SK-N-SH (cell line): ENCODE measurements around the gene IGSF3. TPM values are rescaled to one million over a fixed set of nuclear protein-coding genes. Genes with fewer than 3 reads are reported as not detected.
"Not testable (repeated sequence)": the region's sequence is repeated elsewhere in the genome, so short reads cannot be mapped to it uniquely, and the experiment has no call there.

Experiments
- CTCF ChIA-PET: fragments of 300-600, 350-600 bp; formaldehyde crosslinking; extraction: SDS; loops from one replicate; lab custom pipeline; 2021; lab: Yijun Ruan, JAX
- POLR2A ChIA-PET: fragments of 350-600 bp; sonication (Branson Sonifier 250); formaldehyde crosslinking; extraction: SDS; loops from one replicate; lab custom pipeline; 2020; ENCODE audit warnings: antibody characterized with exemption, inconsistent platforms; lab: Yijun Ruan, JAX
- DNase-seq: peaks from one replicate; pipeline ENCODE4 v3.0.0; 2012
- H2AFZ ChIP-seq: fragments of 200-600 bp; sonication (generic); 2 replicates; pipeline ENCODE4 v1.8.1; 2016; ENCODE audit warnings: antibody characterized with exemption, mild to moderate bottlenecking, low read depth
- H3F3A ChIP-seq: fragments of 200-600 bp; sonication (generic); replicated peaks from 2 replicates; pipeline ENCODE3; 2016; ENCODE audit warnings: antibody characterized with exemption, mild to moderate bottlenecking; ENCODE audit not compliant: insufficient read depth
- H3K27ac ChIP-seq, 2 experiments: fragments of 200-500 bp in 1 of 2; fragments of 200-600 bp in 1 of 2; sonication (Bioruptor generic) in 1 of 2; sonication (generic), shearing (Covaris generic) in 1 of 2; 2 replicates each; pipeline versions ENCODE4 v1.5.1 to v1.6.1; 2014 to 2016; ENCODE audit warnings: low read depth in 2 of 2, inconsistent platforms in 1 of 2, low read length in 1 of 2, mild to moderate bottlenecking in 1 of 2, mixed read lengths in 1 of 2
- H3K27me3 ChIP-seq: fragments of 200-600 bp; sonication (generic), shearing (Covaris generic); 2 replicates; pipeline ENCODE4 v1.6.1; 2016; ENCODE audit warnings: mixed run types; ENCODE audit not compliant: insufficient read depth
- H3K36me3 ChIP-seq, 2 experiments: fragments of 200-500 bp in 1 of 2; fragments of 200-600 bp in 1 of 2; sonication (Bioruptor generic) in 1 of 2; sonication (generic) in 1 of 2; replicated peaks in 1 of 2; 2 replicates each; pipeline versions ENCODE3 to v1.5.1; 2014 to 2016; ENCODE audit warnings: low read length in 1 of 2, mild to moderate bottlenecking in 1 of 2; ENCODE audit not compliant: insufficient read depth in 2 of 2, control insufficient read depth in 1 of 2
- H3K4me1 ChIP-seq, 2 experiments: fragments of 200-500 bp in 1 of 2; fragments of 200-600 bp in 1 of 2; sonication (Bioruptor generic) in 1 of 2; sonication (generic), shearing (Covaris generic) in 1 of 2; 2 replicates each; pipeline versions ENCODE4 v1.5.1 to v1.6.1; 2014 to 2016; ENCODE audit warnings: low read depth in 1 of 2, low read length in 1 of 2, mixed run types in 1 of 2; ENCODE audit not compliant: insufficient read depth in 2 of 2, control insufficient read depth in 1 of 2
- H3K4me2 ChIP-seq: fragments of 200-600 bp; sonication (generic), shearing (Covaris generic); 2 replicates; pipeline ENCODE4 v1.6.1; 2017; ENCODE audit warnings: mixed run types
- H3K4me3 ChIP-seq, 2 experiments: fragments of 200-500 bp in 1 of 2; fragments of 200-600 bp in 1 of 2; sonication (Bioruptor generic) in 1 of 2; sonication (generic), shearing (Covaris generic) in 1 of 2; 2 replicates each; pipeline versions ENCODE4 v1.5.1 to v1.8.1; 2014 to 2016; ENCODE audit warnings: low read depth in 2 of 2, inconsistent platforms in 1 of 2, low read length in 1 of 2, mild to moderate bottlenecking in 1 of 2, mixed read lengths in 1 of 2, moderate library complexity in 1 of 2
- H3K79me2 ChIP-seq: fragments of 200-600 bp; sonication (generic); 2 replicates; pipeline ENCODE4 v1.8.1; 2017; ENCODE audit warnings: mild to moderate bottlenecking; ENCODE audit not compliant: insufficient read depth
- H3K9ac ChIP-seq: fragments of 200-600 bp; sonication (generic); 2 replicates; pipeline ENCODE4 v1.6.1; 2017; ENCODE audit warnings: mixed run types
- H3K9me2 ChIP-seq: fragments of 200-600 bp; sonication (generic); 2 replicates; pipeline ENCODE4 v1.6.1; 2017; ENCODE audit warnings: mixed run types
- H3K9me3 ChIP-seq: fragments of 200-600 bp; sonication (generic); 2 replicates; pipeline ENCODE4 v1.6.1; 2017; ENCODE audit warnings: mixed run types, mild to moderate bottlenecking, moderate library complexity
- H4K20me1 ChIP-seq: fragments of 200-600 bp; sonication (generic); 2 replicates; pipeline ENCODE4 v1.6.1; 2017; ENCODE audit warnings: mild to moderate bottlenecking, mixed run types; ENCODE audit not compliant: insufficient read depth
- FOSL2 ChIP-seq: IDR thresholded peaks from 2 replicates; pipeline ENCODE4 v1.4.0; 2012; ENCODE audit warnings: low read depth, mild to moderate bottlenecking, moderate library complexity, borderline replicate concordance
- FOXJ3 ChIP-seq: sonication (generic); formaldehyde crosslinking; IDR thresholded peaks from 2 replicates; pipeline ENCODE4 v1.5.1; 2020; ENCODE audit warnings: mild to moderate bottlenecking, missing genetic modification reagents
- GABPA ChIP-seq: IDR thresholded peaks from 2 replicates; pipeline ENCODE4 v1.4.0; 2012; ENCODE audit warnings: low read depth, mild to moderate bottlenecking
- MXI1 ChIP-seq: IDR thresholded peaks from 2 replicates; pipeline ENCODE4 v1.6.1; 2012; ENCODE audit warnings: mild to moderate bottlenecking, low read depth, low read length, improper control_type of control experiment
- RXRA ChIP-seq: IDR thresholded peaks from 2 replicates; pipeline ENCODE4 v1.4.0; 2012; ENCODE audit warnings: low read depth, mild to moderate bottlenecking, borderline replicate concordance
- WGBS: methylation state at CpG from one replicate; pipeline ENCODE4 v1.1.6; 2017; ENCODE audit warnings: low lambda C conversion rate; 5-methylcytosine and 5-hydroxymethylcytosine counted together
- polyA plus RNA-seq, 3 experiments: library from polyadenylated mRNA; depleted of rRNA; stranded (reverse); fragments of >200 nt; gene quantifications; 2 replicates each; pipeline ENCODE4 v1.2.3, GENCODE V29; 2012
- TF ChIP-seq, protein P1 (sequence below): fragments of 150-350 bp; IDR thresholded peaks from 2 replicates; pipeline ENCODE4 v1.6.1; 2017; ENCODE audit warnings: antibody characterized with exemption, low read length, low read depth, borderline replicate concordance

IGSF3 gene
- polyA plus RNA-seq, 1 of the 3 experiments (the other 2 are of a cell fraction) = 3.0 TPM

DNA sequence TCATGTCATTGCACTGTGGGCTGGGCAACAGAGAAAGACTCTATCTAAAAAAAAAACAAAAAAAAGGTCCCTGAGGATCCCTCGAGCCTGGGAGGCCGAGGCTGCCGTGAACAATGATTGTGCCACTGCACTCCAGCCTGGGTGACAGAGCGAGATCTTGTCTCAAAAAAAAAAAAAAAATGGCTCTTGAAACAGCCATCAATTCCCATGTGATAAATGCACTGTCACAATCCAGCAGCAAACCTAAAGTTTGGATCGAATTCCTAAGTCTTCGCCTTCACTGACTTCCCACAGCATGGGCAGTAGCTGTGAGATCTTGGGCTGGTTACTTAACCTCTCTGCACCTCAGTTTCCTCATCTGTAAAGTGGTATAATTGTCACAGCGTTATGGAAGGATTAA, 43.5 kb downstream of the IGSF3 start (continued):
- TF ChIP-seq GABPA (no peak), RXRA (no peak), FOXJ3 (CRISPR knock-in tag) (no peak), MXI1 (no peak), FOSL2 (no peak)
- TF ChIP-seq, protein P1, sequence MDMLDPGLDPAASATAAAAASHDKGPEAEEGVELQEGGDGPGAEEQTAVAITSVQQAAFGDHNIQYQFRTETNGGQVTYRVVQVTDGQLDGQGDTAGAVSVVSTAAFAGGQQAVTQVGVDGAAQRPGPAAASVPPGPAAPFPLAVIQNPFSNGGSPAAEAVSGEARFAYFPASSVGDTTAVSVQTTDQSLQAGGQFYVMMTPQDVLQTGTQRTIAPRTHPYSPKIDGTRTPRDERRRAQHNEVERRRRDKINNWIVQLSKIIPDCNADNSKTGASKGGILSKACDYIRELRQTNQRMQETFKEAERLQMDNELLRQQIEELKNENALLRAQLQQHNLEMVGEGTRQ = no peak

DNA sequence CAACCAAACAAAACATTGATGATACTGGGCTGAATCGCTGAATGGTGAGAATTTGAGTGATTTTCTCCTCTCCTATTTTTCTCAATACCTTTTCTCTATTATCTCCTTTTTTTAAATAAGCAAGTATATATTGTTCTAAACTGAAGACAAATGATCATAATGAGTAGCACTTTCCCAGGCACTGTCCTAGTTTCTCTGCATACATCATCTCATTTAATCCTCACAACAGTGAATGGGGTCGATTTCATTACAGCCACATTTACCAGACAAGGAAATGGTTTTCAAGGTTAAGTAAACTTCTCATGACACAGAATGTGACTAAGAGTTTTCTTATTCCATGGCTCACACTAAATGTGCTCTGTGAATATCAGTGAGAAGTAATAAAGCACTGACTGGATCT, 45.0 kb downstream of the IGSF3 start:
- H3K4me1 ChIP-seq = peaks cover 0 to 23% of the 10 kb centered on the region in 2 experiments; a peak in 1 of 4 replicates
- CTCF ChIA-PET, H3K27ac ChIP-seq, H2AFZ ChIP-seq, H3K4me2 ChIP-seq, H4K20me1 ChIP-seq, H3K4me3 ChIP-seq, DNase-seq, H3K79me2 ChIP-seq, H3K27me3 ChIP-seq, H3K9me2 ChIP-seq, H3F3A ChIP-seq, H3K9ac ChIP-seq, H3K36me3 ChIP-seq, H3K9me3 ChIP-seq: not testable (repeated sequence)
- POLR2A ChIA-PET = interaction anchor here (0.5 kb wide), 1 partner anchor 45 kb away, joined by 3 read pairs; the partner anchor contains the start of gene IGSF3
- WGBS = 57% methylated on average over 2 of the region's 2 CpGs

DNA sequence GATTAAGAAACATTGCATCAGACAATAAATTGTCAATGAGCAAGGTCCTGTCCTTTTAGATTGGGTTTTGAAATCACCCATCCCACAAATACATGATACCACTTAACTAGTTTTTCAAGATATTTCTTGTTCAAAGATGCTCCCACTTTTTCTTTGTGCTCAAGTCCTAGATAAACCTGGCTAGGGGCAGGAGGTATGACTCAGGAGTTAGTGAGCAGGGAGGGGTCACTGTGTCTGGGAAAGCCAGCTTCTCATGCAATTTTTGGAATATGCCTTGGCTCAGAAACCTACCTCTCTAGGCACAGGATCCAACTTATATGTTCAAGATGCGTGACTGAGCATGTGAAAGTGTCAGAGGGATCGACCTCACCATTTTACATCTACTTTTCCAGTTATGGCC, 45.8 kb downstream of the IGSF3 start:
- H3K9me3 ChIP-seq, H3K4me3 ChIP-seq, H3K79me2 ChIP-seq, H2AFZ ChIP-seq, H3K27me3 ChIP-seq, CTCF ChIA-PET, DNase-seq, H3K36me3 ChIP-seq, H4K20me1 ChIP-seq, H3K27ac ChIP-seq, H3K9ac ChIP-seq, H3F3A ChIP-seq, H3K9me2 ChIP-seq, H3K4me2 ChIP-seq: not testable (repeated sequence)
- POLR2A ChIA-PET = interaction anchor here (0.5 kb wide), 1 partner anchor 46 kb away, joined by 3 read pairs; the partner anchor contains the start of gene IGSF3
- H3K4me1 ChIP-seq = peaks cover 0 to 16% of the 10 kb centered on the region in 2 experiments; a peak in 1 of 4 replicates
- WGBS = 68% methylated on average over 2 of the region's 2 CpGs

DNA sequence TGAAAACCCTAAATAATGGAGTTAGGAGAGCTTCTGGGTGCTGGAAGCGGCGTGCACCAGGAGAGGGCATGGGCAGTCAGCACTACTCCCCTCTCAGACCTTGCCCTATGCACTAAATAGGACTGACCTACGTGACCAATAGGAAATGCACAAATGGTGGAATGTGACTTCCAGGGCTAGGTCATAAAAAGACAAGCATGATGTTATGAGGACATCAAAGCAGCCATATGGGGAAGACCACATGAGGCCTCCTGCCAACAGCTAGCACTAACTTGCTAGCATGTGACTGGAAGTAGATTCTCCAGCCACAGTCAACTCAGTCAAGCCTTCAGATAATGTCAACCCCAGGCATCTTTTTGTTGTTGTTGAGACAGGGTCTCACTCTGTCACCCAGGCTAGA, 47.1 kb downstream of the IGSF3 start:
- H3K27ac ChIP-seq, H3K9me2 ChIP-seq, H3K4me2 ChIP-seq, POLR2A ChIA-PET, H3K36me3 ChIP-seq, H4K20me1 ChIP-seq, H3K79me2 ChIP-seq, H3K4me3 ChIP-seq, H3K27me3 ChIP-seq, H2AFZ ChIP-seq, H3K4me1 ChIP-seq, H3K9ac ChIP-seq, H3F3A ChIP-seq, DNase-seq, CTCF ChIA-PET, H3K9me3 ChIP-seq: not testable (repeated sequence)
- WGBS = 87% methylated on average over 3 of the region's 3 CpGs

DNA sequence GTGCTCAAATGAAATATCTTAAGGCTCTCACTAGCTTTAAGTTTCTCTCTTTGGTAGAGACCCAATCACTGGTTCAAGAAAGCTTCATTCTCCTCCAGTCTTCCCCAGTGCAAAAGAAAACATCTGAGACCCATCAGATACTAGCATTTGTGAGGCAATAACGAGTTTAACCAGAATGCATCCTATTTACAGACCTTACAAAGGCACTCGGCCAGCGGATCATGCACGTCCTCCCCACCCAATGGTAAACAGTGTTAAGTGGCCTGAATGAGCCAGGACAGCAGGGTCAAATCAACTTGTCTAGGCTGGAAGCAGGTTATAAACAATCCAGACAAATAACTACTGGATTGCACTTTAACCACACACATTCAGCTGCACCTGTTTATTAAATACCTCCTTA, 48.4 kb downstream of the IGSF3 start:
- H2AFZ ChIP-seq, H3K9me2 ChIP-seq, POLR2A ChIA-PET, H3K9ac ChIP-seq, H3K79me2 ChIP-seq, H3K4me3 ChIP-seq, H4K20me1 ChIP-seq, H3K4me2 ChIP-seq, H3K4me1 ChIP-seq, H3K27ac ChIP-seq, H3K9me3 ChIP-seq, DNase-seq, H3K27me3 ChIP-seq, H3F3A ChIP-seq, H3K36me3 ChIP-seq, CTCF ChIA-PET: not testable (repeated sequence)
- 42% methylated on average over 4 of the region's 4 CpGs for WGBS

DNA sequence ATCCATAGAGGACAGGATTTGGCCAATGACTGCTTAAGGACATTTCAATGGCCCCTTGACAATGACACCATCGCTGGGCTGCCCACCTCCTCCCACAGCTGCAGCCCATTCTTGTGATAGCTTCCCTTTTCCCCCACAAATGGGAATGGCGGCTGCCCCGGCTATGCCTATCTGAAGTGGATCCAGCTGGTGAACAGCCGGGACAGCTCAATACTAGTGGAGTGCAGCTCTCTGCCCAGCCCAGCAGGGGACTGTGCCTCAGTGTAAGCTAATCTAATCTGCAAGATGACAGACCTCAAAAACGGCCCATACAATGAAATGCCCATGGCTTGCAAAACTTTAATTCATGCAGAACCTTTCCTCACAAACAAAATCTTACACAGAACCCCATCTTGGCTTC, 49.7 kb downstream of the IGSF3 start:
- H3K4me3 ChIP-seq, POLR2A ChIA-PET, H3K4me2 ChIP-seq, H3F3A ChIP-seq, H3K9me2 ChIP-seq, H3K9ac ChIP-seq, DNase-seq, H3K36me3 ChIP-seq, H4K20me1 ChIP-seq, H3K27me3 ChIP-seq, H3K79me2 ChIP-seq, H2AFZ ChIP-seq, H3K9me3 ChIP-seq, H3K27ac ChIP-seq, CTCF ChIA-PET, H3K4me1 ChIP-seq: not testable (repeated sequence)
- 66% methylated on average over 5 of the region's 5 CpGs for WGBS
